ENCODE measurements around the gene KDM4F.
"Not testable (repeated sequence)": the region's sequence is repeated elsewhere in the genome, so short reads cannot be mapped to it uniquely, and the experiment has no call there.

- not testable (repeated sequence) for TF ChIP-seq POLR2A, TAF1 (IDR thresholded peaks at IDR 0.05; ENCODE audit: low read depth, low read length)
These were observed at the start of gene KDM4F for GRCh38 chr11:95049122-95049521.
